SW480 (cell line): Measurements from ENCODE around the gene TMEM181.

ENCODE experiments used
- DNase-seq: peaks from one replicate; pipeline ENCODE4 v3.0.0-alpha.2; 2016; ENCODE audit warnings: low spot score

The TMEM181 gene

GRCh38 chr6:158561938-158562337 is 2.0 kb downstream of the TMEM181 start:
- no peak for DNase-seq

GRCh38 chr6:158564243-158565121 is 4.6 kb downstream of the TMEM181 start:
- DNase-seq = no peak

DNA sequence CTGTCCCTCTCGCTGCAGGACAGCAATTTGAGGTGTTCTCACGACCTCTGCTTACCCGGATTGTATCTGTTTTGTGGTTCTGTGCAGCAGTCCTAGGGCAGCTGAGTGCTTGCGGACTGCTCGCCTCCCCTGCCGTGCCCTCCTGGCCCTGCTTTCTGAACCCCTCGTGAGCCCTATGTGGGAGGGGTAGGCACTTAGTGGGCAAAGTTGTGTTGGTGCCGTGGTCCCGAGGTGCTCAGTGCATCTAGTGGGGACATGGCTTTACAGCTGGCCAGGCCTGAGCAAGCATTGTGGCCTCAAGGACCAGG is 5.2 kb downstream of the TMEM181 start:
- no peak for DNase-seq

GRCh38 chr6:158565482-158566040 is 5.7 kb downstream of the TMEM181 start:
- no peak for DNase-seq

- no peak for DNase-seq
Observed at GRCh38 chr6:158566207-158566818, 6.4 kb downstream of the TMEM181 start.

GRCh38 chr6:158567152-158567551 is 7.3 kb downstream of the TMEM181 start:
- DNase-seq = no peak

- no peak for DNase-seq
Observed at GRCh38 chr6:158567871-158568401, 8.0 kb downstream of the TMEM181 start.

DNA sequence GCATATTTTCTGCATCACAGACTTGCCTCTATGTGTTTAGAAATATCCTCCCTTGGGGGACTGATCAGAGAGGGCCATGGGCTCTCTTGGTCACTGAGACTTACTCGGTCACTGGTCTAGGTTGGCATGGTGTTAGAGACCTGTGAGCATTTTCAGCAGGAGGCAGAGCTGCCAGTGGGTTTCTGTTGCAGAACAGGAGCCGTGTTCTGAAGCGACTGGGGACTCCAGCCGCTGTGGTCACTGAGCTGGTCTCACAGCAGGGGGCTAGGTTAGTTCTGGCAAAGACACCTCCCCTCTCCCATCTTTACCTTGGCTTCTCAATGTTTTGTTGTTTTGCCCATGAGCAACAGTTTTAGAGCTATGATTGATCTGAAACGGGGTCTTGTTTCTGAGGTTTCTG is 8.7 kb downstream of the TMEM181 start:
- no peak for DNase-seq

DNA sequence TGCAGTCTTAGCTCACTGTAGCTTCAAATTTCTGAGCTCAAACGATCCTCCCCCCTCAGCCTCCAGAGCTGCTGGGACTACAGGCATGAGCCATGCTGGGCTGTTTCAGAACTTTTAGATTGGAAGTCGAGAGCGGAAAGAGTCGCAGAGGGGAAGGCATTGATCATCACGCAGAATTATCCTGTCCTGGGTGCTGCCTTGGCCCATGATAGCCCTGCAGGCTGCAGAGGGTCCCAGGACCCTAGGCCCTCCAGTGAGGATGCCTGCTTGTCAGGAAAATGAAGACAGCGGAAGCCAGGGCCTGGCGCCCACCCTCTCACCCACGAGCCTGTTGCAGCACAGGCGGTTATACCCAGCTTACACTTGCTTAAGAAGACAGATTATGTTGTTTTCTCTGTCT is 9.1 kb downstream of the TMEM181 start:
- DNase-seq = no peak

DNA sequence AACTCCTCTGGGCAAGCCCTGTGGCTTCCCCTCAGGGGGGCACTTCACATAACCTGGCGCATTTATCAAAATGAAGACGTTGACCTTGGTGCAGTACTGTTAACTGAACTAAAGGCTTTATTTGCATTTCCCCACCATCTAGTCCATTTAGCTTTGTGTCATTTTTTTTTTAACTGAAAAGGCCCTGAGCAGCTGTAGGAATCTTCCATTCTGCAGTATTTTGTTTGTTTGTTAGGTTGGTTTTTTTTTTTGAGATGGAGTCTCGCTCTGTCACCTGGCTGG is 10.7 kb downstream of the TMEM181 start:
- DNase-seq = no peak

GRCh38 chr6:158571826-158572652 is 12.1 kb downstream of the TMEM181 start:
- no peak for DNase-seq

GRCh38 chr6:158572653-158573541 is 13.0 kb downstream of the TMEM181 start:
- DNase-seq = no peak

DNA sequence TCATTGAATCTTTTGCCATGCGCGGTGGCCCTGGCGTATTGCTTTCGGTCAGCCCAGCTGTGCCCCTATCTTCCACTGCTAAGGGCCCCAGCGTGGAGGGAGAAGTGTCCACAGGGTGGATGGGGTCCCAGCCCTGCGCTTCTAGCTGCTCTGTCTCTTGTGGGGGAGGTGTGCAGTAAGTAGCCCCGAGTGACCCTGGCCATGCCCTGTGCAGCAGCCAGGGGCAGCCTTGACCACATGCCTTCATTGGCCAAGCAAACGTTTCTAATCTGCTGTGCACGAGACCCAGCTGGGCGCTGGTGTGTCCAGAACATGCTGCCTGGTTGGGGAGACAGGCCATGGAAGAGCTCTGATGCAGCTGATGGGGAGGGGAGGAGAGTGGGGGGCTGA is 13.6 kb downstream of the TMEM181 start:
- DNase-seq = no peak

DNA sequence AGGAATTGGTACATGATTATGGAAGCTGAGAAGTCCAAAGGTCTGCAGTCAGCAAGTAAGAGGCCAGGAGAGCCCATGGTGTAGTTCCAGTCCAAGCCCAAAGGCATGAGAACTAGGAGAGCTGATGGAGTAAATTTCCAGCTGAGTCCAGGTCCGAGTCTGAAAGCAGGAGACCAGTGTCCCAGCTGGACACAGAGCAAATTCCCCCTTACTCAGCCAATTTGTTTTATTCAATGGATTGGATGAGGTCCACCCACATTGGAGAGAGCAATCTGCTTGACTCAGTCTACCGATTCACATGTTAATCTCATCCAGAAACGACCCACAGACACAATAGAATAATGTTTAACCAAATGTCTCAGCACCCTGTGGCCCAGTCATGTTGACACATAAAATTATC is 14.9 kb downstream of the TMEM181 start:
- no peak for DNase-seq

GRCh38 chr6:158575550-158575949 is 15.7 kb downstream of the TMEM181 start:
- no peak for DNase-seq

DNA sequence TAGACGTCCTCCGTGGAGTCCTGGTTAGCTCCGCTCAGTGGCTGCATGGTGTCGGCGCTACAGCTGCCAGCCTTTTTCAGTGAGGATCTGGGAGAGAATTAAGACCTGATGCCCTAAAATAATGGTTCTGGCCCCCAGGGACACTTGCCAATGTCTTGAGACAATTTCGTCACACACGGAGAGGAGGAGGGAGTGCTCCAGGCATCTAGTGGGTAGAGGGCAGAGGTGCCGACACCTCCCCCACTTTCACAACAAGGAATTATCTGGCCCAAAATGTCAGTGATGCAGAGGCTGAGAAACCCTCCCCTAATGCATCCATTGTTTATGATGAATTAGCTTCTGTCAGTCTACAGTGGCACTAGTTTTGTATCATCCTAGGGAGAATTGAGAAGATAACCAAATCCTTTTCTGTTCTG is 24.4 kb downstream of the TMEM181 start:
- DNase-seq = no peak

DNA sequence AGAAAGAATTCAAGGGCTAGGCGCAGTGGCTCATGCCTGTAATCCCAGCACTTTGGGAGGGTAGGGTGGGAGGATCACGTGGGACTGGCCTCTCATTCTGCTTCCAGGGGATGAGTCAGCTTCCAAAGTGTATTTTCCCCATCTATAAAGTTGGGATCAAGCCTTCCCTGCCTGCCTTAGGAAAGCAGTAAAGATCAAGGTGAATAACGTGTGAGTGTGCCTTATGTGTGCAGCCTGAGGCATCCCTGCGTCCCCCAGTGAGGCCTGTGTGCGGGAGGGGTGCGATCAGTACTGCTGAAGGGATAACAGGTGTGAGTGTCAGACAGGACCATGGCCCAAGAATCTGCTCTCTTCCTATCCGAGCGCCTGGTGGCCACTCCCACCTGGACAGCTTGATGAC is 26.8 kb downstream of the TMEM181 start:
- no peak for DNase-seq

DNA sequence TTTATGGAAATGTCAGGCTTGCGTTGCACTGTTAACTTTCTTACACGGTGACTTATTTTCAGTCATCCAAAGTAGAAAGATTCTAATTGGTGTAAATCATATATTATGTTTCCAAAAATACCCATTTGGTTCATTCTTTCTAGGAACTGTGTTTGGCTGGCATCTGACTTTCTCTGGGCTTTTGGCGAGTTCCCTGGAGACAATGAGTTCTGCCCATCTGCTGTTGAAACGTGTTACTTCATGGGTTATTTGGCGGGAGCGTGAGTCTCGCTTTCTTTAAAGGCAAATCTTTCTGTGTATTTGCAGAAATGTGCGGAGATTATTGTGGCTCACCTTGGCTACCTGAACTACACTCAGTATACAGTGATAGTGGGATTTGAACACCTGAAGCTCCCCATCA is 29.5 kb downstream of the TMEM181 start:
- no peak for DNase-seq

- no peak for DNase-seq
Observed at GRCh38 chr6:158591134-158591809, 31.4 kb downstream of the TMEM181 start.

DNA sequence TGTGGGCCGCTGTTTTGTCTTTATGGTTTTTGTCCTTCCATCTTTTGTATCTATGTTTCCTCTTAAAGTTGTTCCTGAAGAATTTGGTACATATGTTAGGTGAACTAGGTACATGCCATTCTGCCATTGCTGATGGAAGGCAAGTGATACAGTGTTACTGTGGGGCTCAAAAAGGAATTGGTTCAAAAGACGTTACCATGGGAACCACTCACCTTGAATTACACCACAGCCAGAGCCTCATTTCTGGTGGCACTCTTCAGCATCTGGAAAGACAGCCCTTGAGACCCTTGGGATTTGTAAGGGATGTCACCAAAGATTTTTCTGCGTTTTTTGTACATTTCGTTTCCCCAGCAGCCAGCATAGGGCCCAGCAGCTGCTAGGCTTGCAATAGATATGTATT is 31.9 kb downstream of the TMEM181 start:
- DNase-seq = no peak

GRCh38 chr6:158593670-158594069 is 33.8 kb downstream of the TMEM181 start:
- DNase-seq = no peak
